Suprapubic skin (tissue), 4 donors: Measurements from ENCODE around the gene KLHL11. TPM values are rescaled to one million over a fixed set of nuclear protein-coding genes. Genes with fewer than 3 reads are reported as not detected.
"Not testable (repeated sequence)": the region's sequence is repeated elsewhere in the genome, so short reads cannot be mapped to it uniquely, and the experiment has no call there.

ENCODE experiments used
- DNase-seq, 2 donors: peaks; one replicate each; pipeline ENCODE4 v3.0.0-alpha.2; 2019; ENCODE audit warnings: low spot score in 2 of 2
- H3K27ac ChIP-seq: fragments of 200-600 bp; sonication (generic); one replicate; pipeline ENCODE4 v1.5.1; 2019
- H3K27me3 ChIP-seq: fragments of 200-600 bp; sonication (generic); one replicate; pipeline ENCODE4 v1.5.1; 2019
- H3K36me3 ChIP-seq: fragments of 200-600 bp; sonication (generic); one replicate; pipeline ENCODE4 v1.5.1; 2019
- H3K4me1 ChIP-seq: fragments of 200-600 bp; sonication (generic); one replicate; pipeline ENCODE4 v1.5.1; 2019
- H3K4me3 ChIP-seq: fragments of 200-600 bp; sonication (generic); one replicate; pipeline ENCODE4 v1.5.1; 2019; ENCODE audit warnings: mild to moderate bottlenecking
- H3K9me3 ChIP-seq: fragments of 200-600 bp; sonication (generic); one replicate; pipeline ENCODE4 v1.5.1; 2019
- CTCF ChIP-seq, 2 donors: fragments of 200-600 bp in 1 of 2; fragments of 450-650 bp in 1 of 2; sonication (generic) in 1 of 2; IDR thresholded peaks; one replicate each; pipeline ENCODE4 v1.5.1; 2016 to 2019; ENCODE audit warnings: antibody characterized with exemption in 2 of 2, mild to moderate bottlenecking in 1 of 2, moderate library complexity in 1 of 2
- EP300 ChIP-seq: sonication (generic); formaldehyde crosslinking; IDR thresholded peaks from one replicate; pipeline ENCODE4 v1.6.1; 2017; ENCODE audit warnings: antibody characterized with exemption
- POLR2A ChIP-seq, 2 donors: fragments of 450-650 bp; IDR thresholded peaks; one replicate each; pipeline ENCODE4 v1.6.1; 2017; ENCODE audit warnings: antibody characterized with exemption in 2 of 2, mild to moderate bottlenecking in 2 of 2, moderate library complexity in 2 of 2
- POLR2AphosphoS5 ChIP-seq, 3 donors: sonication (generic); formaldehyde crosslinking; IDR thresholded peaks; one replicate each; pipeline ENCODE4 v1.6.1; 2017; ENCODE audit warnings: antibody characterized with exemption in 3 of 3
- WGBS: methylation state at CpG from one replicate; pipeline ENCODE4 v1.1.5; 2018; 5-methylcytosine and 5-hydroxymethylcytosine counted together
- total RNA-seq, 4 donors: library from RNA; depleted of rRNA; stranded (reverse); fragments of >200 nt; gene quantifications; one replicate each; pipeline ENCODE4 v1.1.0, GENCODE V29; 2016

KLHL11 gene
- total RNA-seq, 4 donors from 2014 or later: 19.6 to 27.9 (median 21.4) TPM

GRCh38 chr17:41888332-41888965 is 23.2 kb upstream of the KLHL11 start:
- no peaks in the 10 kb centered on the region for H3K4me1 ChIP-seq
- H3K4me3 ChIP-seq: no peak overlapping the region
- H3K27me3 ChIP-seq: no peaks in the 10 kb centered on the region
- 88% methylated on average over 6 of the region's 6 CpGs for WGBS
- TF ChIP-seq EP300: no peak
- TF ChIP-seq POLR2AphosphoS5 (IDR thresholded peaks at IDR 0.05): no peak
- TF ChIP-seq POLR2A (IDR thresholded peaks at IDR 0.05): no peak
- no peak for TF ChIP-seq CTCF (IDR thresholded peaks at IDR 0.05)
- H3K9me3 ChIP-seq: no peaks in the 10 kb centered on the region
- peaks cover 99% of the 10 kb centered on the region for H3K36me3 ChIP-seq
- no peak overlapping the region for H3K27ac ChIP-seq
- no peak for DNase-seq

- no peak for TF ChIP-seq CTCF (IDR thresholded peaks at IDR 0.05)
- no peak for TF ChIP-seq POLR2AphosphoS5 (IDR thresholded peaks at IDR 0.05)
- no peak for TF ChIP-seq EP300
- no peak for TF ChIP-seq POLR2A (IDR thresholded peaks at IDR 0.05)
- H3K27me3 ChIP-seq: no peaks in the 10 kb centered on the region
- no peaks in the 10 kb centered on the region for H3K9me3 ChIP-seq
- no peak for DNase-seq
- no peaks in the 10 kb centered on the region for H3K4me1 ChIP-seq
- H3K27ac ChIP-seq: no peak overlapping the region
- no peak overlapping the region for H3K4me3 ChIP-seq
- H3K36me3 ChIP-seq: peaks cover 88% of the 10 kb centered on the region
- 85% methylated on average over 6 of the region's 6 CpGs for WGBS
Measured at GRCh38 chr17:41885733-41886132, 20.5 kb upstream of the KLHL11 start.

GRCh38 chr17:41882756-41883155 is 17.5 kb upstream of the KLHL11 start:
- Histone ChIP-seq H3K4me1 (no peaks in the 10 kb centered on the region), H3K36me3 (peaks cover 74% of the 10 kb centered on the region), H3K4me3 (no peak overlapping the region), H3K27ac (no peak overlapping the region), H3K27me3 (no peaks in the 10 kb centered on the region), H3K9me3 (no peaks in the 10 kb centered on the region)
- no peak for DNase-seq
- 90% methylated on average over 6 of the region's 6 CpGs for WGBS
- TF ChIP-seq POLR2A (IDR thresholded peaks at IDR 0.05) (no peak), CTCF (IDR thresholded peaks at IDR 0.05) (no peak), POLR2AphosphoS5 (IDR thresholded peaks at IDR 0.05) (no peak), EP300 (no peak)

- Histone ChIP-seq H3K27ac (no peak overlapping the region), H3K27me3 (no peaks in the 10 kb centered on the region), H3K36me3 (peaks cover 64% of the 10 kb centered on the region), H3K4me3 (no peak overlapping the region), H3K9me3 (no peaks in the 10 kb centered on the region), H3K4me1 (no peaks in the 10 kb centered on the region)
- TF ChIP-seq EP300 (no peak), POLR2AphosphoS5 (IDR thresholded peaks at IDR 0.05) (no peak), CTCF (IDR thresholded peaks at IDR 0.05) (no peak), POLR2A (IDR thresholded peaks at IDR 0.05) (no peak)
- WGBS: 87% methylated on average over 4 of the region's 4 CpGs
- no peak for DNase-seq
Measured at GRCh38 chr17:41880130-41880529, 14.9 kb upstream of the KLHL11 start.

- H3K4me1 ChIP-seq, DNase-seq, H3K27me3 ChIP-seq, H3K9me3 ChIP-seq, H3K27ac ChIP-seq, H3K4me3 ChIP-seq: not testable (repeated sequence)
- peaks cover 83% of the 10 kb centered on the region for H3K36me3 ChIP-seq
- WGBS: 95% methylated on average over 9 of the region's 9 CpGs
Measured at GRCh38 chr17:41874293-41874670, 9.1 kb upstream of the KLHL11 start.
